ENCODE measurements around the gene AP3S2.

- TF ChIP-seq CTCF (IDR thresholded peaks at IDR 0.05) (no peak), POLR2A (IDR thresholded peaks at IDR 0.05) (no peak)
These were observed 32.4 kb upstream of the AP3S2 start for GRCh38 chr15:89926158-89926557.

Measured in testis (tissue), 2 donors.